K562 (cell line): ENCODE results near the gene AMBRA1. TPM values are rescaled to one million over a fixed set of nuclear protein-coding genes. Genes with fewer than 3 reads are reported as not detected.

Source experiments
- ATF7 ChIP-seq: fragments of 450-650 bp; IDR thresholded peaks from 2 replicates; pipeline ENCODE4 v1.7.1; 2014; ENCODE audit warnings: mild to moderate bottlenecking, moderate library complexity
- CBFA2T2 ChIP-seq: fragments of 450-650 bp; conservative IDR thresholded peaks from 2 replicates; pipeline ENCODE4 v1.6.1; 2017; ENCODE audit warnings: mild to moderate bottlenecking
- DMBX1 ChIP-seq: fragments of 250-450 bp; sonication (Bioruptor Pico); IDR thresholded peaks from 2 replicates; pipeline ENCODE4 v1.8.0; 2022; ENCODE audit warnings: inconsistent platforms, mild to moderate bottlenecking, moderate library complexity, borderline replicate concordance
- ERF ChIP-seq: fragments of 450-650 bp; formaldehyde crosslinking; IDR thresholded peaks from 2 replicates; pipeline ENCODE4 v1.4.0; 2020; ENCODE audit warnings: mild to moderate bottlenecking, mixed read lengths
- JUN ChIP-seq, 2 experiments: sonication (generic) in 1 of 2; formaldehyde crosslinking in 1 of 2; IDR thresholded peaks; 2 replicates each; pipeline versions ENCODE4 v1.6.1 to v1.8.0; 2012 to 2022; ENCODE audit warnings: borderline replicate concordance in 2 of 2, mild to moderate bottlenecking in 2 of 2, improper control_type of control experiment in 1 of 2, low read depth in 1 of 2, low read length in 1 of 2, missing genetic modification reagents in 1 of 2
- KLF1 ChIP-seq: fragments of 450-650 bp; IDR thresholded peaks from 2 replicates; pipeline ENCODE4 v1.6.1; 2016; ENCODE audit warnings: missing genetic modification characterization, missing compliant biosample characterization
- PHF8 ChIP-seq: fragments of 200-600 bp; sonication (generic); IDR thresholded peaks from 2 replicates; pipeline ENCODE4 v1.6.1; 2012; ENCODE audit warnings: mixed run types, mild to moderate bottlenecking, inconsistent platforms, low read length, moderate library complexity, borderline replicate concordance
- POLR2G ChIP-seq: fragments of 200-400 bp; formaldehyde crosslinking; IDR thresholded peaks from 2 replicates; pipeline ENCODE4 v1.6.1; 2017; ENCODE audit warnings: low read depth, mild to moderate bottlenecking, antibody characterized with exemption, low read length, moderate library complexity
- POU5F1 ChIP-seq: fragments of 150-350 bp; IDR thresholded peaks from 2 replicates; pipeline ENCODE4 v1.6.1; 2014; ENCODE audit warnings: borderline replicate concordance, low read length, low read depth, mild to moderate bottlenecking; ENCODE audit not compliant: partially characterized antibody
- RBM34 ChIP-seq: fragments of 200-400 bp; formaldehyde crosslinking; IDR thresholded peaks from 2 replicates; pipeline ENCODE4 v1.6.1; 2018; ENCODE audit warnings: low read length, borderline replicate concordance; ENCODE audit not compliant: insufficient read depth
- SLC30A9 ChIP-seq: fragments of 250-450 bp; sonication (Bioruptor Pico); IDR thresholded peaks from 2 replicates; pipeline ENCODE4 v1.8.0; 2022; ENCODE audit warnings: mild to moderate bottlenecking, moderate library complexity
- SP2 ChIP-seq: IDR thresholded peaks from 2 replicates; pipeline ENCODE4 v1.6.1; 2011; ENCODE audit warnings: mild to moderate bottlenecking, low read depth, low read length, moderate library complexity; ENCODE audit not compliant: poor library complexity, severe bottlenecking; ENCODE audit errors: extremely low read depth
- U2AF2 ChIP-seq: fragments of 200-400 bp; formaldehyde crosslinking; optimal IDR thresholded peaks from 2 replicates; pipeline ENCODE3; 2017; ENCODE audit warnings: low read depth, mild to moderate bottlenecking, low read length
- WHSC1 ChIP-seq: IDR thresholded peaks from one replicate; pipeline ENCODE4 v1.6.1; 2012; ENCODE audit warnings: low read length, control low read depth, inconsistent platforms
- ZFP1 ChIP-seq: fragments of 450-650 bp; formaldehyde crosslinking; IDR thresholded peaks from 2 replicates; pipeline ENCODE4 v1.4.0; 2020; ENCODE audit warnings: mild to moderate bottlenecking, mixed read lengths
- ZNF324 ChIP-seq: fragments of 250-450 bp; sonication (Bioruptor Pico); IDR thresholded peaks from 2 replicates; pipeline ENCODE4 v1.4.0; 2020; ENCODE audit warnings: mild to moderate bottlenecking
- polyA plus RNA-seq, 8 experiments: library from polyadenylated mRNA; depleted of rRNA in 4 of 8; stranded (reverse) in 5 of 8; unstranded in 3 of 8; fragments of >200 nt; fragmentation: Nextera tagmentation in 2 of 8; fragmentation: Illumina TruSeq in 1 of 8; extraction: Ambion mirVana in 2 of 8; extraction: Trizol in 1 of 8; gene quantifications; 2 replicates each; pipeline versions ENCODE4 v1.2.1 to v1.2.3, GENCODE V29; 2011 to 2014; ENCODE audit warnings: inconsistent platforms in 1 of 8, missing spikeins in 1 of 8
- total RNA-seq, 7 experiments: library from RNA; depleted of rRNA in 6 of 7; stranded (reverse); fragments of >200 nt in 6 of 7; fragmentation: Illumina TruSeq in 2 of 7; extraction: Trizol in 2 of 7; gene quantifications; 2 replicates each; pipeline versions ENCODE4 v1.2.1 to v1.2.3, GENCODE V29; 2011 to 2021; ENCODE audit warnings: low replicate concordance in 1 of 7
- TF ChIP-seq, protein P1 (sequence below), 3 experiments: fragments of 200-800 bp in 1 of 3; fragments of 250-450 bp in 1 of 3; fragments of 450-650 bp in 1 of 3; sonication (Bioruptor Pico) in 1 of 3; sonication (Bioruptor generic) in 1 of 3; formaldehyde crosslinking in 1 of 3; IDR thresholded peaks; 2 replicates each; pipeline versions ENCODE4 v1.6.1 to v1.8.0; 2016 to 2022; ENCODE audit warnings: mild to moderate bottlenecking in 2 of 3, missing genetic modification characterization in 2 of 3, missing compliant biosample characterization in 1 of 3, moderate library complexity in 1 of 3
- TF ChIP-seq, protein P2 (sequence below): fragments of 250-450 bp; sonication (Bioruptor Pico); IDR thresholded peaks from 2 replicates; pipeline ENCODE4 v1.6.1; 2021; ENCODE audit warnings: mild to moderate bottlenecking
- TF ChIP-seq, protein P3 (sequence below): sonication (generic); formaldehyde crosslinking; IDR thresholded peaks from 2 replicates; pipeline ENCODE4 v1.8.1; 2023; ENCODE audit warnings: mild to moderate bottlenecking, missing genetic modification reagents, moderate library complexity

Gene AMBRA1
- total and polyA plus RNA-seq, 9 of the 15 experiments (the other 6 are each of a cell fraction or from before 2014, with no cell fraction given): 0.15 to 24.5 (median 13.0) TPM

DNA sequence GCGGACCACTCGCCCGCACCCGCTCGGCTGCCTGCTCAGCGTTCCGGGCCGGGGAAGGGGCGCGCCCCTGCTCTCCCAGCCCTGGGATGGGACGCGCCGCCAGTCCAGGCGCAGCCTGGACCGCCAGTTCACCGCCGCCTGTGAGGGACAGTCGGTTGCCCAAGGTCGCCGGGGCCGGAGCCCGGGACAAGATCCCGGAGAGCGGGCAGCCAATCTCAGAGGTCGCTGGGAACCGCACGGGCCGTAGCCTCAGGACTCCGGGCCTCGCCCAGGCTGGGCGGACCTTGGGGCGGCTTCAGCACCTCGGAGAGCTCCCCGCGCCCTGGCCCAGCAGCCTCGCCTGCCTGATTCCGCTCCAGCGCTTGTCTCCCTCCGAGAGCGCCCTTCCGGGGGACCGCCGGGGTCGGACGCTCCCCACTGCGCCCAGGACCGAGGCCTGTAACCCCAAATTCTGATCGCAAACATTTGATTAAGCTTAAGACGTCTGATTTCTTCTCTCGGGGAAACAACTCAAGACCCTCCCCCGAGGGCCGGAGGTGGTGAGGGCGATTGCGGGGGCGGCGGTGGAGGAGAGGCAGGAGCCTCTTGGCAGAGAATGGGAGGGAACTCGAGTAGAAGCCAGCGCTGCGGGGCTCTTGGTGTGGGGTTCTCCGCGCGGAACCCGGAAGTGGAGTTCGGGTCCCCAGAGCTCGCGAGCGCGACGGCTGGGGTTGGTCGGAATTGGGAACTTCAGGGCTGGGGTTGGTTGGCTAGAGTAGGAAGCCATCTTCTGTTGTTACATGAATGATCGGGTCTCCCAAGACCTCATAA, 201.2 kb downstream of the AMBRA1 start (continued):
- TF ChIP-seq ERF (CRISPR knock-in tag) (no peak), POLR2G (peak; percentile 66), PHF8 (no peak), SLC30A9 (no peak), DMBX1 (CRISPR knock-in tag) (peak; percentile 79; the same call in 1 of the 2 replicates), SP2 (no peak), WHSC1 (no peak), RBM34 (no peak), U2AF2 (no peak), CBFA2T2 (no peak), KLF1 (tag) (peak; percentile 37; the same call in 1 of the 2 replicates), JUN (IDR thresholded peaks at IDR 0.05; ENCODE audit: borderline replicate concordance, low read depth, low read length) (peak; percentile 9; the same call in 1 of the 2 replicates), JUN (CRISPR knock-in tag; IDR thresholded peaks at IDR 0.05; ENCODE audit: borderline replicate concordance) (0 out of 2 replicates have a peak, but pooled peaks have one; percentile 21), ZNF324 (CRISPR knock-in tag) (no peak), POU5F1 (no peak), ZFP1 (CRISPR knock-in tag) (no peak), ATF7 (peak; percentile 30; the same call in 1 of the 2 replicates)
- TF ChIP-seq, protein P1, sequence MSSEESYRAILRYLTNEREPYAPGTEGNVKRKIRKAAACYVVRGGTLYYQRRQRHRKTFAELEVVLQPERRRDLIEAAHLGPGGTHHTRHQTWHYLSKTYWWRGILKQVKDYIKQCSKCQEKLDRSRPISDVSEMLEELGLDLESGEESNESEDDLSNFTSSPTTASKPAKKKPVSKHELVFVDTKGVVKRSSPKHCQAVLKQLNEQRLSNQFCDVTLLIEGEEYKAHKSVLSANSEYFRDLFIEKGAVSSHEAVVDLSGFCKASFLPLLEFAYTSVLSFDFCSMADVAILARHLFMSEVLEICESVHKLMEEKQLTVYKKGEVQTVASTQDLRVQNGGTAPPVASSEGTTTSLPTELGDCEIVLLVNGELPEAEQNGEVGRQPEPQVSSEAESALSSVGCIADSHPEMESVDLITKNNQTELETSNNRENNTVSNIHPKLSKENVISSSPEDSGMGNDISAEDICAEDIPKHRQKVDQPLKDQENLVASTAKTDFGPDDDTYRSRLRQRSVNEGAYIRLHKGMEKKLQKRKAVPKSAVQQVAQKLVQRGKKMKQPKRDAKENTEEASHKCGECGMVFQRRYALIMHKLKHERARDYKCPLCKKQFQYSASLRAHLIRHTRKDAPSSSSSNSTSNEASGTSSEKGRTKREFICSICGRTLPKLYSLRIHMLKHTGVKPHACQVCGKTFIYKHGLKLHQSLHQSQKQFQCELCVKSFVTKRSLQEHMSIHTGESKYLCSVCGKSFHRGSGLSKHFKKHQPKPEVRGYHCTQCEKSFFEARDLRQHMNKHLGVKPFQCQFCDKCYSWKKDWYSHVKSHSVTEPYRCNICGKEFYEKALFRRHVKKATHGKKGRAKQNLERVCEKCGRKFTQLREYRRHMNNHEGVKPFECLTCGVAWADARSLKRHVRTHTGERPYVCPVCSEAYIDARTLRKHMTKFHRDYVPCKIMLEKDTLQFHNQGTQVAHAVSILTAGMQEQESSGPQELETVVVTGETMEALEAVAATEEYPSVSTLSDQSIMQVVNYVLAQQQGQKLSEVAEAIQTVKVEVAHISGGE (CRISPR knock-in tag; IDR thresholded peaks at IDR 0.05): peak in 1 of 3 experiments; percentile 71; a peak in 1 of 6 replicates
- TF ChIP-seq, protein P2, sequence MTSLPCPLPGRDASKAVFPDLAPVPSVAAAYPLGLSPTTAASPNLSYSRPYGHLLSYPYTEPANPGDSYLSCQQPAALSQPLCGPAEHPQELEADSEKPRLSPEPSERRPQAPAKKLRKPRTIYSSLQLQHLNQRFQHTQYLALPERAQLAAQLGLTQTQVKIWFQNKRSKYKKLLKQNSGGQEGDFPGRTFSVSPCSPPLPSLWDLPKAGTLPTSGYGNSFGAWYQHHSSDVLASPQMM: no peak
- TF ChIP-seq, protein P3, sequence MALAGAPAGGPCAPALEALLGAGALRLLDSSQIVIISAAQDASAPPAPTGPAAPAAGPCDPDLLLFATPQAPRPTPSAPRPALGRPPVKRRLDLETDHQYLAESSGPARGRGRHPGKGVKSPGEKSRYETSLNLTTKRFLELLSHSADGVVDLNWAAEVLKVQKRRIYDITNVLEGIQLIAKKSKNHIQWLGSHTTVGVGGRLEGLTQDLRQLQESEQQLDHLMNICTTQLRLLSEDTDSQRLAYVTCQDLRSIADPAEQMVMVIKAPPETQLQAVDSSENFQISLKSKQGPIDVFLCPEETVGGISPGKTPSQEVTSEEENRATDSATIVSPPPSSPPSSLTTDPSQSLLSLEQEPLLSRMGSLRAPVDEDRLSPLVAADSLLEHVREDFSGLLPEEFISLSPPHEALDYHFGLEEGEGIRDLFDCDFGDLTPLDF (CRISPR knock-in tag): peak; percentile 96
